Measurements from ENCODE around the gene PDK2.

DNA sequence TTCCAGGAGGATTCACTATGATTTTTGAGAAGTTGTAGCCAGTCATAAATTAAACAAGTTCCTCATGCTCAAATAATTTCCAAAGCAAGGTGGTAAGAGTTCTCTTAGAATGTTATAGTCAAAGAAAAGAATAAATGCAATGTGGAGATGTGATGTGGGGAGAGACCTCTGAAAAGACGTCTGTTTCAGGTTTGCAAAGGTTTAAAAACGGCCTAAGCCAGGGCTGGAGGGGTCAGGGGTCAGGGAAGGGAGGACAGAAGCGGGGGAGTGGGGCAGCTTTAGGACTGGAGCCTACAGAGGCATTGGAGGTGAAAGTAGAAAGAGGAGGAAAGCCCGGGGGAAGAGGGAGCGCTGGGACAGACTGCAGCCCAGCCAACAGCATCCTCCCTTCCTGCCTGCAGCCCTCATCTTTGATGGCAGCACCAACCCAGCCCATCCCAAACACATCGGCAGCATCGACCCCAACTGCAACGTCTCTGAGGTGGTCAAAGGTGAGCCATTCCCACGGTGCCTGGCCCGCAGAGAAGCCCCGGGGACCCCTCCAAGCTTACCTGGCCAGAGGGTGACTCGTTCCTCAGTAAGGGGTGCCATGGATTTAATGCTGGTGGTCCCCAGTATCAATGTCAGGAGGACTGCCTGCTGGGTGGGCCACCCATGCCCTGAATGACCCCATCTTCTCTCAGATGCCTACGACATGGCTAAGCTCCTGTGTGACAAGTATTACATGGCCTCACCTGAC is 11.4 kb downstream of the PDK2 start:
- TF ChIP-seq, protein P1, sequence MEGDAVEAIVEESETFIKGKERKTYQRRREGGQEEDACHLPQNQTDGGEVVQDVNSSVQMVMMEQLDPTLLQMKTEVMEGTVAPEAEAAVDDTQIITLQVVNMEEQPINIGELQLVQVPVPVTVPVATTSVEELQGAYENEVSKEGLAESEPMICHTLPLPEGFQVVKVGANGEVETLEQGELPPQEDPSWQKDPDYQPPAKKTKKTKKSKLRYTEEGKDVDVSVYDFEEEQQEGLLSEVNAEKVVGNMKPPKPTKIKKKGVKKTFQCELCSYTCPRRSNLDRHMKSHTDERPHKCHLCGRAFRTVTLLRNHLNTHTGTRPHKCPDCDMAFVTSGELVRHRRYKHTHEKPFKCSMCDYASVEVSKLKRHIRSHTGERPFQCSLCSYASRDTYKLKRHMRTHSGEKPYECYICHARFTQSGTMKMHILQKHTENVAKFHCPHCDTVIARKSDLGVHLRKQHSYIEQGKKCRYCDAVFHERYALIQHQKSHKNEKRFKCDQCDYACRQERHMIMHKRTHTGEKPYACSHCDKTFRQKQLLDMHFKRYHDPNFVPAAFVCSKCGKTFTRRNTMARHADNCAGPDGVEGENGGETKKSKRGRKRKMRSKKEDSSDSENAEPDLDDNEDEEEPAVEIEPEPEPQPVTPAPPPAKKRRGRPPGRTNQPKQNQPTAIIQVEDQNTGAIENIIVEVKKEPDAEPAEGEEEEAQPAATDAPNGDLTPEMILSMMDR (IDR thresholded peaks at IDR 0.05) = no peak
- no peak for TF ChIP-seq POLR2A (IDR thresholded peaks at IDR 0.05)
